GM12874 (cell line): Measurements from ENCODE around the gene ZNF787.

ENCODE experiments used
- CTCF ChIP-seq: IDR thresholded peaks from 2 replicates; pipeline ENCODE4 v1.5.1; 2011; ENCODE audit warnings: low read depth, mild to moderate bottlenecking, control low read depth, low read length, moderate library complexity; ENCODE audit not compliant: insufficient read depth

ZNF787 gene

GRCh38 chr19:56124578-56124977, 3.5 kb upstream of the ZNF787 start:
- TF ChIP-seq CTCF: no peak

GRCh38 chr19:56123266-56123891, 2.3 kb upstream of the ZNF787 start:
- TF ChIP-seq CTCF: no peak

- 0 out of 2 replicates have a peak, but pooled peaks have one; percentile 12 for TF ChIP-seq CTCF
Observed at GRCh38 chr19:56120371-56121179, 520 bp downstream of the ZNF787 start.

GRCh38 chr19:56120002-56120370, 1.1 kb downstream of the ZNF787 start:
- TF ChIP-seq CTCF: no peak

- no peak for TF ChIP-seq CTCF
Observed at GRCh38 chr19:56119582-56119978, 1.5 kb downstream of the ZNF787 start.

- no peak for TF ChIP-seq CTCF
Observed at GRCh38 chr19:56118666-56119581, 2.2 kb downstream of the ZNF787 start.

GRCh38 chr19:56117889-56118288, 3.2 kb downstream of the ZNF787 start:
- TF ChIP-seq CTCF: no peak
